ENCODE measurements around the gene CLECL1.

GRCh38 chr12:9718968-9719367 lies 13.9 kb downstream of the CLECL1 start:
- TF ChIP-seq CTCF (IDR thresholded peaks at IDR 0.05 in 8 of 11, conservative IDR thresholded peaks at IDR 0.05 in 3 of 11) (no peak), POLR2A (IDR thresholded peaks at IDR 0.05) (no peak), POLR2AphosphoS5 (IDR thresholded peaks at IDR 0.05) (no peak)
